Endothelial cell of umbilical vein (primary cell): ENCODE data around the gene TADA2A. TPM values are rescaled to one million over a fixed set of nuclear protein-coding genes. Genes with fewer than 3 reads are reported as not detected.

Experiments used
- BruUV-seq: library from RNA; stranded (reverse); fragments of 400-500 nt; replicated peaks from 2 replicates; lab custom pipeline; 2021; lab: Mats Ljungman, UMichigan
- CTCF ChIA-PET: fragments of 300-600, 350-600 bp; sonication (Branson Sonifier 250); formaldehyde crosslinking; loops from one replicate; lab custom pipeline; 2021; ENCODE audit warnings: antibody characterized with exemption, inconsistent platforms; lab: Charles Lee
- POLR2A ChIA-PET: fragments of 300-600, 350-600 bp; sonication (Branson Sonifier 250); formaldehyde crosslinking; loops from one replicate; lab custom pipeline; 2021; ENCODE audit warnings: antibody characterized with exemption, inconsistent platforms; lab: Charles Lee
- DNase-seq: peaks from one replicate; pipeline ENCODE4 v3.0.0-alpha.2; 2011; ENCODE audit warnings: low read depth, low spot score
- FAIRE-seq: peaks from 2 replicates; lab custom pipeline; 2011; peaks lifted over from hg19 to GRCh38; lab: Jason Lieb, UNC
- H2AFZ ChIP-seq: 2 replicates; pipeline ENCODE4 v1.6.0; 2012; ENCODE audit warnings: low read depth, low read length, control low read depth, inconsistent platforms
- H3K27ac ChIP-seq: 2 replicates; pipeline ENCODE4 v1.5.1; 2011; ENCODE audit warnings: low read depth, mild to moderate bottlenecking, control low read depth, low read length, moderate library complexity; ENCODE audit not compliant: insufficient read depth
- H3K27me3 ChIP-seq, 2 experiments: 2 replicates each; pipeline versions ENCODE4 v1.6.0 to v1.6.1; 2011; ENCODE audit warnings: low read length in 2 of 2, mixed read lengths in 1 of 2; ENCODE audit not compliant: control insufficient read depth in 2 of 2, insufficient read depth in 2 of 2
- H3K36me3 ChIP-seq, 2 experiments: 2 replicates in 1 of 2; 3 replicates in 1 of 2; pipeline ENCODE4 v1.5.1; 2011; ENCODE audit warnings: low read length in 2 of 2, mild to moderate bottlenecking in 1 of 2, moderate library complexity in 1 of 2; ENCODE audit not compliant: control insufficient read depth in 2 of 2, insufficient read depth in 2 of 2; ENCODE audit errors: extremely low read depth in 1 of 2
- H3K4me1 ChIP-seq: 3 replicates; pipeline ENCODE4 v1.5.1; 2011; ENCODE audit warnings: mild to moderate bottlenecking, low read length; ENCODE audit not compliant: control insufficient read depth, insufficient read depth; ENCODE audit errors: extremely low read depth
- H3K4me2 ChIP-seq: 2 replicates; pipeline ENCODE4 v1.6.1; 2011; ENCODE audit warnings: low read length, control low read depth, mixed read lengths; ENCODE audit not compliant: insufficient read depth
- H3K4me3 ChIP-seq, 3 experiments: fragments of 200-600 bp in 1 of 3; sonication (generic), shearing (Covaris generic) in 1 of 3; replicated peaks in 1 of 3; 2 replicates each; pipeline ENCODE4 v1.5.1; 2011 to 2016; ENCODE audit warnings: control low read depth in 3 of 3, low read length in 3 of 3, mild to moderate bottlenecking in 2 of 3, inconsistent platforms in 1 of 3, low read depth in 1 of 3, moderate library complexity in 1 of 3; ENCODE audit not compliant: insufficient read depth in 1 of 3
- H3K79me2 ChIP-seq: 2 replicates; pipeline ENCODE4 v1.6.0; 2012; ENCODE audit warnings: low read length, inconsistent platforms; ENCODE audit not compliant: control insufficient read depth, insufficient read depth
- H3K9ac ChIP-seq: replicated peaks from 2 replicates; pipeline ENCODE3; 2011; ENCODE audit warnings: low read length, control low read depth; ENCODE audit not compliant: insufficient read depth; ENCODE audit errors: extremely low read depth
- H3K9me1 ChIP-seq: replicated peaks from 3 replicates; pipeline ENCODE4 v1.6.0; 2011; ENCODE audit warnings: mild to moderate bottlenecking, low read length; ENCODE audit not compliant: control insufficient read depth, insufficient read depth; ENCODE audit errors: extremely low read depth
- H3K9me3 ChIP-seq: replicated peaks from 2 replicates; pipeline ENCODE4 v1.5.1; 2012; ENCODE audit warnings: low read length, inconsistent platforms; ENCODE audit not compliant: control insufficient read depth, insufficient read depth
- H4K20me1 ChIP-seq: replicated peaks from 2 replicates; pipeline ENCODE3; 2011; ENCODE audit warnings: mild to moderate bottlenecking, low read length; ENCODE audit not compliant: control insufficient read depth, insufficient read depth; ENCODE audit errors: extremely low read depth
- CTCF ChIP-seq, 2 donors: IDR thresholded peaks; 1 replicate in 1 of 2; 2 replicates in 1 of 2; pipeline ENCODE4 v1.5.1; 2011; ENCODE audit warnings: low read length in 2 of 2, mild to moderate bottlenecking in 2 of 2, moderate library complexity in 2 of 2, control low read depth in 1 of 2, inconsistent platforms in 1 of 2, low read depth in 1 of 2; ENCODE audit not compliant: insufficient read depth in 1 of 2; ENCODE audit errors: extremely low read depth in 1 of 2
- EZH2 ChIP-seq: IDR thresholded peaks from 2 replicates; pipeline ENCODE4 v1.6.1; 2012; ENCODE audit warnings: borderline replicate concordance, low read depth, mild to moderate bottlenecking, moderate library complexity, low read length, inconsistent platforms; ENCODE audit not compliant: severe bottlenecking
- FOS ChIP-seq: IDR thresholded peaks from 2 replicates; pipeline ENCODE4 v1.6.1; 2011; ENCODE audit warnings: mild to moderate bottlenecking, low read length, moderate library complexity, borderline replicate concordance; ENCODE audit not compliant: insufficient read depth
- GATA2 ChIP-seq: IDR thresholded peaks from 2 replicates; pipeline ENCODE4 v1.7.0; 2011; ENCODE audit warnings: low read depth, mild to moderate bottlenecking, moderate library complexity, mixed read lengths, low read length; ENCODE audit not compliant: insufficient read length, insufficient read depth
- JUN ChIP-seq: IDR thresholded peaks from 2 replicates; pipeline ENCODE4 v1.6.1; 2011; ENCODE audit warnings: borderline replicate concordance, low read depth; ENCODE audit not compliant: insufficient read length, insufficient read depth
- MYC ChIP-seq: IDR thresholded peaks from one replicate; pipeline ENCODE4 v1.6.1; 2011; ENCODE audit warnings: mild to moderate bottlenecking, low read depth, low read length
- POLR2A ChIP-seq: IDR thresholded peaks from 2 replicates; pipeline ENCODE4 v1.6.1; 2012; ENCODE audit warnings: low read depth, mild to moderate bottlenecking, control low read depth, low read length
- POLR2AphosphoS5 ChIP-seq: IDR thresholded peaks from 2 replicates; pipeline ENCODE4 v1.6.1; 2012; ENCODE audit warnings: low read depth, mild to moderate bottlenecking, control low read depth, low read length, moderate library complexity; ENCODE audit not compliant: insufficient read depth
- dilution Hi-C: fragments of 300-500 bp; cut with MboI; formaldehyde crosslinking; loops from one replicate; pipeline ENCODE4 v1.15.0; 2019; ENCODE audit warnings: low sequenced_read_pairs; ENCODE audit not compliant: extremely low pct_ligation_motif_present
- intact Hi-C: fragments of 100-400 bp; cut with micrococcal nuclease; formaldehyde crosslinking; loops from one replicate; pipeline ENCODE4 v1.10.0; 2022
- polyA plus RNA-seq, 4 experiments: library from polyadenylated mRNA; depleted of rRNA in 3 of 4; stranded (reverse) in 3 of 4; unstranded in 1 of 4; fragments of >200 nt; gene quantifications; 2 replicates each; pipeline versions ENCODE4 v1.2.1 to v1.2.3, GENCODE V29; 2011 to 2012; ENCODE audit warnings: missing spikeins in 1 of 4
- total RNA-seq: library from RNA; stranded (reverse); gene quantifications from 2 replicates; pipeline ENCODE4 v1.2.3, GENCODE V29; 2021
- TF ChIP-seq, protein P1 (sequence below): IDR thresholded peaks from 2 replicates; pipeline ENCODE4 v1.6.1; 2011; ENCODE audit not compliant: insufficient read depth, insufficient read length

The TADA2A gene
- total and polyA plus RNA-seq, 2 donors (not counting 3 experiments of a cell fraction or from before 2014, with no cell fraction given): 9.9 to 22.4 TPM

- Histone ChIP-seq H3K27me3 (no peaks in the 10 kb centered on the region), H3K9me3 (no peaks in the 10 kb centered on the region), H3K9ac (no peak overlapping the region), H3K9me1 (no peaks in the 10 kb centered on the region), H3K36me3 (peaks cover 0 to 10% of the 10 kb centered on the region in 2 experiments), H3K79me2 (peaks cover 7% of the 10 kb centered on the region), H3K27ac (no peak overlapping the region), H2AFZ (no peak overlapping the region), H3K4me2 (no peak overlapping the region), H3K4me3 (no peak overlapping the region), H3K4me1 (no peaks in the 10 kb centered on the region), H4K20me1 (no peaks in the 10 kb centered on the region)
- ChIA-PET POLR2A (no interaction called here), CTCF (interaction anchor here (1.0 kb wide), 1 partner anchor 45 kb away, joined by 3 read pairs; no protein-coding TSS in a partner anchor)
- FAIRE-seq (no peak), DNase-seq (no peak)
- intact Hi-C loops (no loop called here), dilution Hi-C loops (no loop called here)
- BruUV-seq: no TSS peak
- TF ChIP-seq POLR2AphosphoS5 (no peak), EZH2 (no peak), JUN (no peak), GATA2 (no peak), MYC (no peak), FOS (no peak), CTCF (IDR thresholded peaks at IDR 0.05; ENCODE audit: extremely low read depth in 1 of 2, insufficient read depth in 1 of 2, low read depth in 1 of 2, low read length in 2 of 2) (no peak), POLR2A (no peak)
- TF ChIP-seq, protein P1, sequence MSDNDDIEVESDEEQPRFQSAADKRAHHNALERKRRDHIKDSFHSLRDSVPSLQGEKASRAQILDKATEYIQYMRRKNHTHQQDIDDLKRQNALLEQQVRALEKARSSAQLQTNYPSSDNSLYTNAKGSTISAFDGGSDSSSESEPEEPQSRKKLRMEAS: no peak
Measured at GRCh38 chr17:37417852-37418251, 11.2 kb downstream of the TADA2A start.
